SU-DHL-6 (cell line): ENCODE data around the gene ACSF3.

ENCODE experiments used
- CTCF ChIP-seq: fragments of 200-600 bp; sonication (generic); IDR thresholded peaks from one replicate; pipeline ENCODE4 v1.5.1; 2017; ENCODE audit warnings: antibody characterized with exemption, mild to moderate bottlenecking, low read length, moderate library complexity; ENCODE audit not compliant: insufficient read depth, poor library complexity, severe bottlenecking
- EZH2phosphoT487 ChIP-seq: fragments of 200-600 bp; sonication (generic), shearing (Covaris generic); conservative IDR thresholded peaks from 2 replicates; pipeline ENCODE4 v1.6.1; 2018; ENCODE audit warnings: mild to moderate bottlenecking, antibody characterized with exemption, low read length, moderate library complexity, mixed read lengths

GRCh38 chr16:89098767-89099430 is 5.2 kb downstream of the ACSF3 start:
- TF ChIP-seq CTCF (no peak), EZH2phosphoT487 (no peak)
